ENCODE results near the gene PPP1R8. TPM values are rescaled to one million over a fixed set of nuclear protein-coding genes. Genes with fewer than 3 reads are reported as not detected.
"Not testable (repeated sequence)": the region's sequence is repeated elsewhere in the genome, so short reads cannot be mapped to it uniquely, and the experiment has no call there.

Gene PPP1R8
- total and polyA plus RNA-seq, 2 donors (not counting 1 experiment from before 2014, with no cell fraction given) = 42.2 to 48.9 TPM

- Histone ChIP-seq H3K4me3 (replicated peaks in 1 of 4; ENCODE audit: control extremely low read depth in 1 of 4, insufficient read depth in 1 of 4, low read depth in 3 of 4, low read length in 4 of 4) (no peak overlapping the region), H3K36me3 (ENCODE audit: control insufficient read depth, insufficient read depth, low read length) (peaks cover 2% of the 10 kb centered on the region), H3K4me1 (ENCODE audit: control insufficient read depth, extremely low read depth, insufficient read depth, low read length) (no peaks in the 10 kb centered on the region), H2AFZ (ENCODE audit: low read length) (no peak overlapping the region), H3K4me2 (ENCODE audit: extremely low read depth, insufficient read depth, low read length) (no peak overlapping the region), H4K20me1 (ENCODE audit: control insufficient read depth, extremely low read depth, insufficient read depth, low read length) (no peaks in the 10 kb centered on the region), H3K9ac (ENCODE audit: insufficient read depth, low read length) (no peak overlapping the region), H3K9me3 (ENCODE audit: control insufficient read depth, insufficient read depth, low read depth, low read length) (no peaks in the 10 kb centered on the region), H3K27ac (ENCODE audit: insufficient read depth, low read length) (no peak overlapping the region), H3K79me2 (ENCODE audit: control insufficient read depth, insufficient read depth, low read length) (no peaks in the 10 kb centered on the region), H3K27me3 (ENCODE audit: control insufficient read depth, insufficient read depth, low read length) (no peaks in the 10 kb centered on the region)
- no peak for DNase-seq (ENCODE audit: low read depth in 2 of 2)
- no peak for TF ChIP-seq CTCF (conservative IDR thresholded peaks at IDR 0.05 in 1 of 2, IDR thresholded peaks at IDR 0.05 in 1 of 2; ENCODE audit: low read depth in 1 of 2, low read length in 2 of 2)
- TF ChIP-seq EZH2 (IDR thresholded peaks at IDR 0.05; ENCODE audit: low read length, missing control alignments) = no peak
Observed at GRCh38 chr1:27823784-27824183, 6.8 kb upstream of the PPP1R8 start.

- no peak overlapping the region for H2AFZ ChIP-seq (ENCODE audit: low read length)
- H3K9ac ChIP-seq (ENCODE audit: insufficient read depth, low read length) = no peak overlapping the region
- no peaks in the 10 kb centered on the region for H3K9me3 ChIP-seq (ENCODE audit: control insufficient read depth, insufficient read depth, low read depth, low read length)
- H3K4me2 ChIP-seq (ENCODE audit: extremely low read depth, insufficient read depth, low read length) = no peak overlapping the region
- no peaks in the 10 kb centered on the region for H3K27me3 ChIP-seq (ENCODE audit: control insufficient read depth, insufficient read depth, low read length)
- no peaks in the 10 kb centered on the region for H3K36me3 ChIP-seq (ENCODE audit: control insufficient read depth, insufficient read depth, low read length)
- no peaks in the 10 kb centered on the region for H3K79me2 ChIP-seq (ENCODE audit: control insufficient read depth, insufficient read depth, low read length)
- no peak for DNase-seq (ENCODE audit: low read depth in 2 of 2)
- no peak overlapping the region for H3K27ac ChIP-seq (ENCODE audit: insufficient read depth, low read length)
- TF ChIP-seq CTCF (conservative IDR thresholded peaks at IDR 0.05 in 1 of 2, IDR thresholded peaks at IDR 0.05 in 1 of 2; ENCODE audit: low read depth in 1 of 2, low read length in 2 of 2) (no peak), EZH2 (IDR thresholded peaks at IDR 0.05; ENCODE audit: low read length, missing control alignments) (no peak)
- no peaks in the 10 kb centered on the region for H3K4me1 ChIP-seq (ENCODE audit: control insufficient read depth, extremely low read depth, insufficient read depth, low read length)
- H4K20me1 ChIP-seq (ENCODE audit: control insufficient read depth, extremely low read depth, insufficient read depth, low read length) = no peaks in the 10 kb centered on the region
- H3K4me3 ChIP-seq (replicated peaks in 1 of 4; ENCODE audit: control extremely low read depth in 1 of 4, insufficient read depth in 1 of 4, low read depth in 3 of 4, low read length in 4 of 4) = no peak overlapping the region
Observed at GRCh38 chr1:27824411-27824810, 6.2 kb upstream of the PPP1R8 start.

- not testable (repeated sequence) for H3K27ac ChIP-seq (ENCODE audit: insufficient read depth, low read length); H3K4me3 ChIP-seq (replicated peaks in 1 of 4; ENCODE audit: control extremely low read depth in 1 of 4, insufficient read depth in 1 of 4, low read depth in 3 of 4, low read length in 4 of 4); H3K4me2 ChIP-seq (ENCODE audit: extremely low read depth, insufficient read depth, low read length); H4K20me1 ChIP-seq (ENCODE audit: control insufficient read depth, extremely low read depth, insufficient read depth, low read length); H2AFZ ChIP-seq (ENCODE audit: low read length); DNase-seq (ENCODE audit: low read depth in 2 of 2); H3K36me3 ChIP-seq (ENCODE audit: control insufficient read depth, insufficient read depth, low read length); H3K9ac ChIP-seq (ENCODE audit: insufficient read depth, low read length); H3K9me3 ChIP-seq (ENCODE audit: control insufficient read depth, insufficient read depth, low read depth, low read length); H3K4me1 ChIP-seq (ENCODE audit: control insufficient read depth, extremely low read depth, insufficient read depth, low read length); H3K27me3 ChIP-seq (ENCODE audit: control insufficient read depth, insufficient read depth, low read length)
- peaks cover 38% of the 10 kb centered on the region for H3K79me2 ChIP-seq (ENCODE audit: control insufficient read depth, insufficient read depth, low read length)
Observed at GRCh38 chr1:27829339-27829960, 1.1 kb upstream of the PPP1R8 start.
